Suprapubic skin (tissue), 3 donors: ENCODE measurements around the gene TARS3.

ENCODE experiments used
- EP300 ChIP-seq: sonication (generic); formaldehyde crosslinking; IDR thresholded peaks from one replicate; pipeline ENCODE4 v1.6.1; 2017; ENCODE audit warnings: antibody characterized with exemption
- POLR2A ChIP-seq, 2 donors: fragments of 450-650 bp; IDR thresholded peaks; one replicate each; pipeline ENCODE4 v1.6.1; 2017; ENCODE audit warnings: antibody characterized with exemption in 2 of 2, mild to moderate bottlenecking in 2 of 2, moderate library complexity in 2 of 2
- TF ChIP-seq, protein P1 (sequence below), 2 donors: fragments of 200-600 bp in 1 of 2; fragments of 450-650 bp in 1 of 2; sonication (generic) in 1 of 2; IDR thresholded peaks; one replicate each; pipeline ENCODE4 v1.5.1; 2016 to 2019; ENCODE audit warnings: antibody characterized with exemption in 2 of 2, mild to moderate bottlenecking in 1 of 2, moderate library complexity in 1 of 2

- TF ChIP-seq POLR2A (IDR thresholded peaks at IDR 0.05) (no peak), EP300 (no peak)
- TF ChIP-seq, protein P1, sequence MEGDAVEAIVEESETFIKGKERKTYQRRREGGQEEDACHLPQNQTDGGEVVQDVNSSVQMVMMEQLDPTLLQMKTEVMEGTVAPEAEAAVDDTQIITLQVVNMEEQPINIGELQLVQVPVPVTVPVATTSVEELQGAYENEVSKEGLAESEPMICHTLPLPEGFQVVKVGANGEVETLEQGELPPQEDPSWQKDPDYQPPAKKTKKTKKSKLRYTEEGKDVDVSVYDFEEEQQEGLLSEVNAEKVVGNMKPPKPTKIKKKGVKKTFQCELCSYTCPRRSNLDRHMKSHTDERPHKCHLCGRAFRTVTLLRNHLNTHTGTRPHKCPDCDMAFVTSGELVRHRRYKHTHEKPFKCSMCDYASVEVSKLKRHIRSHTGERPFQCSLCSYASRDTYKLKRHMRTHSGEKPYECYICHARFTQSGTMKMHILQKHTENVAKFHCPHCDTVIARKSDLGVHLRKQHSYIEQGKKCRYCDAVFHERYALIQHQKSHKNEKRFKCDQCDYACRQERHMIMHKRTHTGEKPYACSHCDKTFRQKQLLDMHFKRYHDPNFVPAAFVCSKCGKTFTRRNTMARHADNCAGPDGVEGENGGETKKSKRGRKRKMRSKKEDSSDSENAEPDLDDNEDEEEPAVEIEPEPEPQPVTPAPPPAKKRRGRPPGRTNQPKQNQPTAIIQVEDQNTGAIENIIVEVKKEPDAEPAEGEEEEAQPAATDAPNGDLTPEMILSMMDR (IDR thresholded peaks at IDR 0.05): no peak
Measured at GRCh38 chr15:101620671-101621070, 103.6 kb downstream of the TARS3 start.
